Upper lobe of right lung (tissue), 1 donor: ENCODE data around the gene PGM2. TPM values are rescaled to one million over a fixed set of nuclear protein-coding genes. Genes with fewer than 3 reads are reported as not detected.

Source experiments
- ATAC-seq: fragments of 200-7000 bp; cut with Tn5 transposase; one replicate; pipeline ENCODE4 v1.9.1; 2020; ENCODE audit warnings: mild to moderate bottlenecking, moderate library complexity
- DNase-seq: peaks from one replicate; pipeline ENCODE4 v3.0.0-alpha.2; 2020
- H3K27ac ChIP-seq: fragments of 200-600 bp; one replicate; pipeline ENCODE4 v1.8.0; 2022
- H3K27me3 ChIP-seq: fragments of 200-600 bp; one replicate; pipeline ENCODE4 v1.8.0; 2022; ENCODE audit warnings: mild to moderate bottlenecking
- H3K36me3 ChIP-seq: fragments of 200-600 bp; one replicate; pipeline ENCODE4 v1.8.0; 2022
- H3K4me1 ChIP-seq: fragments of 200-600 bp; one replicate; pipeline ENCODE4 v1.8.0; 2022
- H3K4me3 ChIP-seq: fragments of 200-600 bp; one replicate; pipeline ENCODE4 v1.8.0; 2022; ENCODE audit warnings: mild to moderate bottlenecking
- H3K9me3 ChIP-seq: fragments of 200-600 bp; one replicate; pipeline ENCODE4 v1.8.0; 2022
- intact Hi-C: fragments of 100-400 bp; cut with DNase I; formaldehyde crosslinking; loops from one replicate; pipeline ENCODE4 v1.11.0; 2022
- total RNA-seq: library from RNA; stranded (reverse); fragmentation: NEBNext Ultra II Directional; extraction: Animal tissue kit (Norgen Biotek cat#: 25700); gene quantifications from one replicate; pipeline ENCODE4 v1.2.1, GENCODE V29; 2021
- TF ChIP-seq, protein P1 (sequence below): fragments of 200-600 bp; IDR thresholded peaks from one replicate; pipeline ENCODE4 v1.8.0; 2022; ENCODE audit warnings: antibody characterized with exemption
- donor health status: DM: no; HTN: yes; CAD: no; lungs with severe emphysema.

Gene PGM2
- total RNA-seq, 1 donor from 2014 or later: 25.0 TPM

DNA sequence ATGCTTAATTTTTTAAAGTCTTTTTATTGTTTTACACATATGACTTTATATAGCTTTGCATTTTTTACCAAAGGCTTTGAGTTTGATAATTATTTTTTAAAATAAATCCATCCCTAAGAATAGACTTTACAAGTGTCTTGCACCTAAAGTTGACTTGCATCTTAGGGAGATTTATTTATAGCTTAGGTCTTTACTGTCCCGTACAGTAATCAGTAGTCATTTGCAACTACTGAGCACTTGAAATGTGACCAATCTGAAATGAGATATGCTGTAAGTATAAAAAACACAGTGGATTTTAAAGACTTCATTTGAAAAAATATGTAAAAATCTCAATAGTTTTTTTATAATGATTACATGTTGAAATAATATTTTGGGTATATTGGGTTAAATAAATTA, 83.6 kb downstream of the PGM2 start:
- DNase-seq (no peak), ATAC-seq (no peak)
- intact Hi-C loops: no loop called here
- Histone ChIP-seq H3K27me3 (no peaks in the 10 kb centered on the region), H3K9me3 (no peaks in the 10 kb centered on the region), H3K4me3 (no peak overlapping the region), H3K4me1 (peaks cover 8% of the 10 kb centered on the region), H3K27ac (no peak overlapping the region), H3K36me3 (no peaks in the 10 kb centered on the region)
- TF ChIP-seq, protein P1, sequence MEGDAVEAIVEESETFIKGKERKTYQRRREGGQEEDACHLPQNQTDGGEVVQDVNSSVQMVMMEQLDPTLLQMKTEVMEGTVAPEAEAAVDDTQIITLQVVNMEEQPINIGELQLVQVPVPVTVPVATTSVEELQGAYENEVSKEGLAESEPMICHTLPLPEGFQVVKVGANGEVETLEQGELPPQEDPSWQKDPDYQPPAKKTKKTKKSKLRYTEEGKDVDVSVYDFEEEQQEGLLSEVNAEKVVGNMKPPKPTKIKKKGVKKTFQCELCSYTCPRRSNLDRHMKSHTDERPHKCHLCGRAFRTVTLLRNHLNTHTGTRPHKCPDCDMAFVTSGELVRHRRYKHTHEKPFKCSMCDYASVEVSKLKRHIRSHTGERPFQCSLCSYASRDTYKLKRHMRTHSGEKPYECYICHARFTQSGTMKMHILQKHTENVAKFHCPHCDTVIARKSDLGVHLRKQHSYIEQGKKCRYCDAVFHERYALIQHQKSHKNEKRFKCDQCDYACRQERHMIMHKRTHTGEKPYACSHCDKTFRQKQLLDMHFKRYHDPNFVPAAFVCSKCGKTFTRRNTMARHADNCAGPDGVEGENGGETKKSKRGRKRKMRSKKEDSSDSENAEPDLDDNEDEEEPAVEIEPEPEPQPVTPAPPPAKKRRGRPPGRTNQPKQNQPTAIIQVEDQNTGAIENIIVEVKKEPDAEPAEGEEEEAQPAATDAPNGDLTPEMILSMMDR: no peak

Other genes starting within 250 kb of the PGM2 start
- gene RELL1, start 140.3 kb upstream of the PGM2 start, total RNA-seq: 49.1 TPM
- 61.9 TPM for gene TBC1D1, start 64.4 kb downstream of the PGM2 start, total RNA-seq
- 0.84 TPM for gene PTTG2, start 133.7 kb downstream of the PGM2 start, total RNA-seq